ENCODE data around the gene ADTRP. TPM values are rescaled to one million over a fixed set of nuclear protein-coding genes. Genes with fewer than 3 reads are reported as not detected.

Gene ADTRP
- total RNA-seq, 4 donors from 2014 or later: not detected

DNA sequence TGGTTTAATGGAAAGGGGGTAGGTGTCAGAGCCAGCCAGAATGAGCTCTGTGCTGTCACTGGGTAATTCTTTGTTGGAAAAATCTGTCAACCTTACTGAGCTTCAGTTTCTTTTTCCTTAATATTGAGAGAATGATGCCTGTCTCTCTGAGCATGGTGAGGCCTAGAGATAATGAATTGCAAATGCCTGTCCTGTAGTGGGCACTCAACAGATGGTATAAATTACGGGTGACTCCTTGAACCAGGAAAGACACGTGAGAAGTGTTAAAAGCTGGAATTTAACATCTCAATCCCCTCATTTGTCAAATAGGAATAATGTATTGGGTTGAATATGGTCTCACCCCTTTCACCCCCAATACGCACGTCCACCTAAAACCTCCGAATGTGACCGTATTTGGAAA lies 74.9 kb downstream of the ADTRP start:
- H3K4me1 ChIP-seq: no peaks in the 10 kb centered on the region
- TF ChIP-seq, protein P1, sequence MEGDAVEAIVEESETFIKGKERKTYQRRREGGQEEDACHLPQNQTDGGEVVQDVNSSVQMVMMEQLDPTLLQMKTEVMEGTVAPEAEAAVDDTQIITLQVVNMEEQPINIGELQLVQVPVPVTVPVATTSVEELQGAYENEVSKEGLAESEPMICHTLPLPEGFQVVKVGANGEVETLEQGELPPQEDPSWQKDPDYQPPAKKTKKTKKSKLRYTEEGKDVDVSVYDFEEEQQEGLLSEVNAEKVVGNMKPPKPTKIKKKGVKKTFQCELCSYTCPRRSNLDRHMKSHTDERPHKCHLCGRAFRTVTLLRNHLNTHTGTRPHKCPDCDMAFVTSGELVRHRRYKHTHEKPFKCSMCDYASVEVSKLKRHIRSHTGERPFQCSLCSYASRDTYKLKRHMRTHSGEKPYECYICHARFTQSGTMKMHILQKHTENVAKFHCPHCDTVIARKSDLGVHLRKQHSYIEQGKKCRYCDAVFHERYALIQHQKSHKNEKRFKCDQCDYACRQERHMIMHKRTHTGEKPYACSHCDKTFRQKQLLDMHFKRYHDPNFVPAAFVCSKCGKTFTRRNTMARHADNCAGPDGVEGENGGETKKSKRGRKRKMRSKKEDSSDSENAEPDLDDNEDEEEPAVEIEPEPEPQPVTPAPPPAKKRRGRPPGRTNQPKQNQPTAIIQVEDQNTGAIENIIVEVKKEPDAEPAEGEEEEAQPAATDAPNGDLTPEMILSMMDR (IDR thresholded peaks at IDR 0.05): no peak
- no peak for TF ChIP-seq POLR2A (IDR thresholded peaks at IDR 0.05)
- no peak for TF ChIP-seq EP300 (IDR thresholded peaks at IDR 0.05)
- no peak overlapping the region for H3K27ac ChIP-seq
- no peak for DNase-seq (ENCODE audit: low spot score in 2 of 2)
- H3K9me3 ChIP-seq: no peaks in the 10 kb centered on the region
- no peak overlapping the region for H3K4me3 ChIP-seq
- no peaks in the 10 kb centered on the region for H3K27me3 ChIP-seq
- H3K36me3 ChIP-seq: no peaks in the 10 kb centered on the region
- 92 to 96% methylated on average over 6 of the region's 6 CpGs for WGBS, 2 donors

DNA sequence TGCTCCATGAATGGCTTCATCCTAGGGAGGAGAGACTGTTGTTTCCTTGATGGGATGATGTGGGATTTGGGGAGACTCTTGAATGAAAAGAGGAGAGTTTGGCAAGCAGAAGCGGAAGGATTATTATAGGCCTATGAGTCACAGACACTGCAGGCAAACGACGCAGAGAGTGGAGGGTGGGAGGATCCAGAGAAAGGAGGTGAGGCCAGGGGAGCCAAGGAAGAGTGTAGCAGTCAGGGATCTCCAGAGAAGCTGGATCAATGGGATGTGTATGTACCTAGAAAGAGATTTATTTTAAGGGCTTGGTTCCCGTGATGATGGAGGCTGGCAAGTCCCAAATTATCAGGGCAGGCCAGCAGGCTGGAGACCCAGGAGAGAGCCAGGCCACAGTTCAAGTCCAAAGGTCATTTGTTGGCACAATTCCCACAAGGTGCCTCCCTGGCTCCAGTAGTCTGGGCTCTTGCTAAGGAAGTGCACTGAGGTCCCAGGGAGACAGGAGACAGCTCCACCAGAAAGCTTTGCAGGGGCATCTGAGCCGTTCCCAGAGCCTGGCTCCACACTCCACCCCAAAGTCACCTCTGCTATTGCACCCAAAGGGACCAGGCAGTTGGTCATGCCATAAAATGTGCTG lies 76.0 kb downstream of the ADTRP start:
- WGBS, 2 donors: 35 to 68% methylated on average over 4 to 5 of the region's 5 CpGs
- H3K27me3 ChIP-seq: no peaks in the 10 kb centered on the region
- H3K4me1 ChIP-seq: no peaks in the 10 kb centered on the region
- H3K9me3 ChIP-seq: no peaks in the 10 kb centered on the region
- no peak overlapping the region for H3K27ac ChIP-seq
- DNase-seq (ENCODE audit: low spot score in 2 of 2): no peak
- no peak overlapping the region for H3K4me3 ChIP-seq
- TF ChIP-seq POLR2A (IDR thresholded peaks at IDR 0.05) (no peak), EP300 (IDR thresholded peaks at IDR 0.05) (no peak)
- TF ChIP-seq, protein P1 (IDR thresholded peaks at IDR 0.05): no peak
- H3K36me3 ChIP-seq: no peaks in the 10 kb centered on the region

GRCh38 chr6:11702089-11702488 lies 76.5 kb downstream of the ADTRP start:
- no peak for DNase-seq (ENCODE audit: low spot score in 2 of 2)
- no peaks in the 10 kb centered on the region for H3K4me1 ChIP-seq
- WGBS, 2 donors: 87 to 93% methylated on average over 4 of the region's 4 CpGs

GRCh38 chr6:11701573-11701972 lies 77.0 kb downstream of the ADTRP start:
- no peak for DNase-seq (ENCODE audit: low spot score in 2 of 2)
- H3K4me1 ChIP-seq: no peaks in the 10 kb centered on the region
- H3K36me3 ChIP-seq: no peaks in the 10 kb centered on the region
- no peak overlapping the region for H3K4me3 ChIP-seq
- no peak overlapping the region for H3K27ac ChIP-seq
- WGBS, 2 donors: 77 to 93% methylated on average over 6 of the region's 6 CpGs
- H3K27me3 ChIP-seq: no peaks in the 10 kb centered on the region
- H3K9me3 ChIP-seq: no peaks in the 10 kb centered on the region
- TF ChIP-seq POLR2A (IDR thresholded peaks at IDR 0.05): no peak
- TF ChIP-seq, protein P1 (IDR thresholded peaks at IDR 0.05): no peak

More at GRCh38 chr6:11702089-11702488, 76.5 kb downstream of the ADTRP start:
- H3K9me3 ChIP-seq: no peaks in the 10 kb centered on the region
- no peak overlapping the region for H3K27ac ChIP-seq
- no peaks in the 10 kb centered on the region for H3K27me3 ChIP-seq
- no peaks in the 10 kb centered on the region for H3K36me3 ChIP-seq
- no peak for TF ChIP-seq POLR2A (IDR thresholded peaks at IDR 0.05)
- TF ChIP-seq, protein P1 (IDR thresholded peaks at IDR 0.05): no peak
- TF ChIP-seq EP300 (IDR thresholded peaks at IDR 0.05): no peak
- H3K4me3 ChIP-seq: no peak overlapping the region

DNA sequence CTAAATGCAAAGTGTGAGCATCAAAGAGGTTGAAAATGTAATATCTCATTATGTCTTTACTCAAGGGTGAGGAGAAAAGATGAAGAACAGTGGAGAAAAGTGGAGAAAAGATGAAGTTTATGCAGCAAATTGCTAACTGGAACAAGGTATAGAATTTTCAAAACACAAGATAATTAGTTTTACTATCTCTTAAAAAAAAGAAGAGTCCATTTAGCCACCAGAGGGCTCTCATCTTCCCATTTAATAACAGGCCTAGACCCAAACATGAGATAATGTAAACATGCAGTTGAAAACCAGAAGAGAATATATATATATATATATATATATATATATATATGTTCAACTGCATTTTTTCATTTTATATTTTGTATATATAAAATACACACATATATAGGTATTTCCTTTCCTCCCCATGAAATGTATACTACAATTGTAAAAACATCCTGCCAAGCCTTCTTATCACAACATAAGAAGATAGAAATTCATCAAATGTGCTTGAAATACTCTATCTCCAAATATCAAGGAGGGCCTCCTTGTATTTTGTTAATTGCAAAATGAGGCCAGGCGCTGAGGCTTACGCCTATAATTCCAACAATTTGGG lies 78.4 kb downstream of the ADTRP start:
- Histone ChIP-seq H3K4me1 (no peaks in the 10 kb centered on the region), H3K36me3 (no peaks in the 10 kb centered on the region), H3K9me3 (no peaks in the 10 kb centered on the region), H3K27me3 (no peaks in the 10 kb centered on the region), H3K4me3 (no peak overlapping the region), H3K27ac (no peak overlapping the region)
- peak in 1 of 2 donors; percentile 37 for DNase-seq (ENCODE audit: low spot score in 2 of 2)
- TF ChIP-seq POLR2A (IDR thresholded peaks at IDR 0.05) (no peak), EP300 (IDR thresholded peaks at IDR 0.05) (no peak)
- TF ChIP-seq, protein P1 (IDR thresholded peaks at IDR 0.05): peak in 4 of 5 experiments; percentile 27 to 51 (median 44)
- 91 to 98% methylated on average over 2 of the region's 2 CpGs for WGBS, 2 donors

All from tibial nerve (tissue), 4 donors.